GM12864 (cell line): Measurements from ENCODE around the gene GMPS.

ENCODE experiments used
- DNase-seq: peaks from one replicate; pipeline ENCODE4 v3.0.0-alpha.2; 2011; ENCODE audit warnings: low read depth
- H3K4me3 ChIP-seq: 2 replicates; pipeline ENCODE4 v1.5.1; 2011; ENCODE audit warnings: mild to moderate bottlenecking, low read depth, low read length, control low read depth
- CTCF ChIP-seq: IDR thresholded peaks from 2 replicates; pipeline ENCODE4 v1.5.1; 2011; ENCODE audit warnings: low read depth, mild to moderate bottlenecking, moderate library complexity, low read length, control low read depth, inconsistent platforms; ENCODE audit errors: missing control alignments

GMPS gene

GRCh38 chr3:155895379-155895900 is 25.0 kb downstream of the GMPS start:
- no peak for DNase-seq
- no peak overlapping the region for H3K4me3 ChIP-seq
- no peak for TF ChIP-seq CTCF

GRCh38 chr3:155906900-155907299 is 36.5 kb downstream of the GMPS start:
- DNase-seq: no peak
- H3K4me3 ChIP-seq: no peak overlapping the region
- no peak for TF ChIP-seq CTCF

- no peak for TF ChIP-seq CTCF
- H3K4me3 ChIP-seq: no peak overlapping the region
- no peak for DNase-seq
Observed at GRCh38 chr3:155908086-155908485, 37.6 kb downstream of the GMPS start.

GRCh38 chr3:155908605-155909004 is 38.2 kb downstream of the GMPS start:
- DNase-seq: no peak
- H3K4me3 ChIP-seq: no peak overlapping the region
- no peak for TF ChIP-seq CTCF

GRCh38 chr3:155912090-155912489 is 41.6 kb downstream of the GMPS start:
- TF ChIP-seq CTCF: no peak
- no peak for DNase-seq

GRCh38 chr3:155912579-155913190 is 42.2 kb downstream of the GMPS start:
- no peak for DNase-seq
- no peak for TF ChIP-seq CTCF
- no peak overlapping the region for H3K4me3 ChIP-seq

More at GRCh38 chr3:155912090-155912489, 41.6 kb downstream of the GMPS start:
- no peak overlapping the region for H3K4me3 ChIP-seq

- TF ChIP-seq CTCF: no peak
- DNase-seq: no peak
- H3K4me3 ChIP-seq: no peak overlapping the region
Observed at GRCh38 chr3:155917781-155918180, 47.3 kb downstream of the GMPS start.
